ENCODE data around the gene ANKRD55.
"Not testable (repeated sequence)": the region's sequence is repeated elsewhere in the genome, so short reads cannot be mapped to it uniquely, and the experiment has no call there.

ANKRD55 gene

DNA sequence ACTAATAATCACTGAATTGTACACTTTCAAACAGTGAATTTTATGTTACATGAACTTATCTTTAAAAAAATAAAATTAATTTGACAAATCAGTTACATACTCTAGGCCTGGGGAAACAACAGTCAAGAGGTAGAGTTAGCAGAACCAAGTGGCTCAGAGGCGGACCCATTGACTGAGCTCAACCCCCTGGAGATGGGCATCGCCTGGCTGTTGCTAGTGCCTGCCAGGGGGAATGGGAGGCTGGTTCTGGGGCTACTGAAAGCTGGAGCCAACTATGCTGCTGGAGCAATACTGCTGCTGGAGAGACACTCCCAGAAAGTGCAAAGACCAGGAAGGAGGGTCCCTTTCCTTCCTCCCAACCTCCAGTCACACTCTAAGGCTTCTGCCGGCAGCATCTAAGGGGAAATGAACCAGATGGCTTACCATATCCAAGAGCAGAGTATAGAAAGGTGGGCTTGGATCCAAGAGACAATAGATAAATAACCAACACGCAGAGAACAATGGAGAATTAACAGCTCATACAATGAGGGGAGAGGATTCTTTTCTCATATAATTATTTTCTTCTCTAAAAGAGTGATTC lies 40.3 kb upstream of the ANKRD55 start:
- DNase-seq (ENCODE audit: low spot score): no peak
- H3K4me3 ChIP-seq: no peak overlapping the region
- TF ChIP-seq, protein P1, sequence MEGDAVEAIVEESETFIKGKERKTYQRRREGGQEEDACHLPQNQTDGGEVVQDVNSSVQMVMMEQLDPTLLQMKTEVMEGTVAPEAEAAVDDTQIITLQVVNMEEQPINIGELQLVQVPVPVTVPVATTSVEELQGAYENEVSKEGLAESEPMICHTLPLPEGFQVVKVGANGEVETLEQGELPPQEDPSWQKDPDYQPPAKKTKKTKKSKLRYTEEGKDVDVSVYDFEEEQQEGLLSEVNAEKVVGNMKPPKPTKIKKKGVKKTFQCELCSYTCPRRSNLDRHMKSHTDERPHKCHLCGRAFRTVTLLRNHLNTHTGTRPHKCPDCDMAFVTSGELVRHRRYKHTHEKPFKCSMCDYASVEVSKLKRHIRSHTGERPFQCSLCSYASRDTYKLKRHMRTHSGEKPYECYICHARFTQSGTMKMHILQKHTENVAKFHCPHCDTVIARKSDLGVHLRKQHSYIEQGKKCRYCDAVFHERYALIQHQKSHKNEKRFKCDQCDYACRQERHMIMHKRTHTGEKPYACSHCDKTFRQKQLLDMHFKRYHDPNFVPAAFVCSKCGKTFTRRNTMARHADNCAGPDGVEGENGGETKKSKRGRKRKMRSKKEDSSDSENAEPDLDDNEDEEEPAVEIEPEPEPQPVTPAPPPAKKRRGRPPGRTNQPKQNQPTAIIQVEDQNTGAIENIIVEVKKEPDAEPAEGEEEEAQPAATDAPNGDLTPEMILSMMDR (IDR thresholded peaks at IDR 0.05): no peak
- H3K27ac ChIP-seq: no peak overlapping the region

DNA sequence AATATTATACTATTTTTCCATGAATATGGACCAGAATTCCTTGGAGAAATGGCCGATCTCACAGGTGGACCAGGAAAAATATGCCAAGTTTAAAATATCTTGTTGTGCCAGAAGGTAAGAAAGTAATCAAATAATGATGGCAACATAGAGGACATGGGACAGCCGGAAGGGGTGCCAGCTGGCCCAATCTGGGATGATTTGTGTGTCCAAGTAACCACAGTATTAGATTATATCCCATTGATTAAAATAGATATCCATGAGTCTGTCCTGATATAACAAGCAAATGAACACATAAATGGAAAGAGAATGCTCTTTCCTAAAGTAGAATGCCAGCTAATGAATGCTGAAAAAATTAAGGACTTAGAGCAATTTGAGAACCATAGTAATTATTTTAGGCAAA lies 39.6 kb upstream of the ANKRD55 start:
- DNase-seq (ENCODE audit: low spot score): no peak
- TF ChIP-seq, protein P1 (IDR thresholded peaks at IDR 0.05): no peak
- H3K27ac ChIP-seq: no peak overlapping the region
- H3K4me3 ChIP-seq: no peak overlapping the region

DNA sequence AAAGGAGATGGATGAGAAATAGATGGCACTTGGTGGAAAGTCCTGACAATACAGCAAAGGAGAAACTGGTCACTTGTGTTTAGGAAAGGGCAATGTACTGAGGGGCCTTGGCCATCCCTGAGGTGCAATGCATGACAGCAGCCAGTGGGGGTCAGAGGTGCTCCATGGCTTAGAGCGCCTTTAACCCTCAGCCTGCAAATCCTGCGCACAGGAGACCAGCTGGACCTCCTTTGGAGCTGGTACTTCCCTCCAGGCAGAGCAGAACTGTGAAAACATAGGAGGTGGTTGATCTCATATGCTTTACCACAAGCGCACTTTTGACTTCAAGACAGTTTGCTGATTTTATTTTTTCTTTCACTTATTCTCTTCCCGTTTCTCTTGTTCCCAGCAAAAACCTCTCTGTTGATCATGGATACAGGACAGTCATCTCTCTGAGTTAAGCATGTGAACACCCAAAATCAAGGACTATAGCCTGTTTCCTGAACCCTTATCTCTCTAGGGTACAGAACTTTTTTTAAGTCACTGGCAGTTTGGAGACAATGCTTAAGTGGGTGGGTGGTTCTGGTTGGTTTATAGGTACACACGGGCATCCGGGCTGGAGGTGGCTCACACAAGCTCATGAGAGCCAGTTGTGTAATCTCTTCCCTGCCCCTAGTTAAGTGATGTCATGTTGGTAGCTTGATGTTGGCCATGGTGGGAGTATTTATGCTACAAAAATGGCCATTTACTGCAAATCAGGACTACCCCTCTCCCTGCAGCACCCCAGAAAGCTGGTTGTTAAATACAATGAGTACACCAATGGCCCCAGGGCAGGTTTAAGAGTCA lies 37.6 kb upstream of the ANKRD55 start:
- DNase-seq (ENCODE audit: low spot score): no peak
- H3K27ac ChIP-seq: no peak overlapping the region
- H3K4me3 ChIP-seq: no peak overlapping the region
- TF ChIP-seq, protein P1 (IDR thresholded peaks at IDR 0.05): peak; percentile 98

DNA sequence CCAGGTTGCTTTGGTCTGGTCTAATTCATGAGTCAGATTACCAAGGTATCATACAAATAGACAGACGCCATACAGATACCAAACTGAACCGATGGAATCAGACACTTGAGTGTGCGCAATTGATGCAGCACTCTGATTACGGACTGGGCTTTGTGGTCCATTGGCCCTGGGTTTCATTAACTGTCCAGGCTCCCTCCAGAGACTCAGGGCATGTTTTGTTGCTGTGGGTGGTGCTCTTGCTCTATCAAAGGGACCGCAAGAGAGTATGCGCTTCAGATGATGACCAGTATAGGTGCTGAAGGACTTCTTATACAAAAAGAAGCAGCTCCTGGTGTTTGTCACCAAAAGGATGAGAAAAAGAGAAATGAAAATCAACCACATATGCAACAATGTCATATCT lies 36.9 kb upstream of the ANKRD55 start:
- TF ChIP-seq, protein P1 (IDR thresholded peaks at IDR 0.05): no peak
- Histone ChIP-seq H3K4me3 (no peak overlapping the region), H3K27ac (no peak overlapping the region)
- no peak for DNase-seq (ENCODE audit: low spot score)

DNA sequence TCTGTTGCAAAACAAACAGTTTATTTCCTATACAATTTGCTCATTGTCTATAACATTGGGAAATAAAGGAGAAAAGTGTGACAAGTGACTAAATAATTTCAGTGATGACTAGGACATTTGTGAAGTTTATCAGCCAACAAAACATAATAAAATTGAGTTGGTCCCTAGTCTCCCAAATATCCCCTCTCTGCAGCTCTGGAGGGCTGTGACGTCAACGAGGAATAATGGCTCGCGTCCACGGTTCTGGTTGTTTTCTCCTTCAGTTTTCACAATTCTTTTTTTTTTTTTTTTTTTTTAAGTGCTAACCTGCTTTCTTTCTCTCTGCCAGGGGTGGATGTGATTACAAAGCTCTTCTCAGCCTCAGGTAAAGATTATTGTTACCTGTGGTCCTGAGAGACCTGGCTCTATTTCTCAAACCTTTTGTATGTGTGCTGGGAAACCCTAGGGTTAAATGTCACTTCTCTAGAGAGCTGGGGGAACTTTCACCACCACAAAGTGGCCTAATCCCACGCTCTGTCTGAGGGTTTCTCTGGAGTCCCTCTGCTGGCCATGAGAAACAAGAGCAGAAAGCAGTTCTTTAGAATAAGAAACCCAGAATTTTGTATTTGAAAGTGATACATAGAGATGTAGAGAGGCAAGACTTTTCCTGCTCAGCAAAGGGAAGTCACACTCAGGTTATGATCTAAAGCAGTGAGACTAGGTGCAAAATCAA lies 36.2 kb upstream of the ANKRD55 start:
- Histone ChIP-seq H3K4me3 (no peak overlapping the region), H3K27ac (no peak overlapping the region)
- no peak for DNase-seq (ENCODE audit: low spot score)
- TF ChIP-seq, protein P1 (IDR thresholded peaks at IDR 0.05): no peak

DNA sequence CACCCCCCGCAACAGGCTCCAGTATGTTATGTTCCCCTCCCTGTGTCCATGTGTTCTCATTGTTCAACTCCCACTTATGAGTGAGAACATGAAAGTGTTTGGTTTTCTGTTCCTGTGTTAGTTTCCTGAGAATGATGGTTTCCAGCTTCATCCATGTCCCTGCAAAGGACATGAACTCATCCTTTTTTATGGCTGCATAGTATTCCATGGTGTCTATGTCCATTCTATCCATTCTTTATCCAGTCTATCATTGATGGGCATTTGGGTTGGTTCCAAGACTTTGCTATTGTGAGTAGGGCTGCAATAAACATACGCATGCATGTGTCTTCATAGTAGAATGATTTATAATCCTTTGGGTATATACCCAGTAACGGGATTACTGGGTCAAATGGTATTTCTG lies 35.6 kb upstream of the ANKRD55 start:
- H3K4me3 ChIP-seq; DNase-seq (ENCODE audit: low spot score); H3K27ac ChIP-seq: not testable (repeated sequence)

DNA sequence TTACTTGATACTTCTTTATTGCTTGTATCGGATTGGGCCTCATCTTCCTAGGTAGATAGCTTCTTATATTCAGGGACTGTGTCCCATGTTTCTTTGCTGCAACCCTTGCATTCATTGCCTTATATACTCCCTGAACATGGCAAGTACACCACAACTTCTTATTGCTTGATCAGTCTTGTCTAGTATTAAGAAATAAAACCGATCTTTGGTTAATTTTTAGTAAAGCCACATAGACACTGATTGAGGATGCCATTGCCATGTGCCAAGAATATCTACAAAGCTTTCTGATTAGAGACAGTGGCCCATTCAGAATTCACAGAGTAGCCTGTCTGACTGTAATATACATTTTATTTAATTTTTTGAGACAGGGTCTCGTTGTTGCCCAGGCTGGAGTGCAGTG lies 34.7 kb upstream of the ANKRD55 start:
- TF ChIP-seq, protein P1 (IDR thresholded peaks at IDR 0.05): no peak
- DNase-seq (ENCODE audit: low spot score): no peak
- Histone ChIP-seq H3K27ac (no peak overlapping the region), H3K4me3 (no peak overlapping the region)
